ENCODE data around the gene UPK2.

UPK2 gene

GRCh38 chr11:118918128-118918685, 37.9 kb upstream of the UPK2 start:
- DNase-seq = peak; percentile 86

DNA sequence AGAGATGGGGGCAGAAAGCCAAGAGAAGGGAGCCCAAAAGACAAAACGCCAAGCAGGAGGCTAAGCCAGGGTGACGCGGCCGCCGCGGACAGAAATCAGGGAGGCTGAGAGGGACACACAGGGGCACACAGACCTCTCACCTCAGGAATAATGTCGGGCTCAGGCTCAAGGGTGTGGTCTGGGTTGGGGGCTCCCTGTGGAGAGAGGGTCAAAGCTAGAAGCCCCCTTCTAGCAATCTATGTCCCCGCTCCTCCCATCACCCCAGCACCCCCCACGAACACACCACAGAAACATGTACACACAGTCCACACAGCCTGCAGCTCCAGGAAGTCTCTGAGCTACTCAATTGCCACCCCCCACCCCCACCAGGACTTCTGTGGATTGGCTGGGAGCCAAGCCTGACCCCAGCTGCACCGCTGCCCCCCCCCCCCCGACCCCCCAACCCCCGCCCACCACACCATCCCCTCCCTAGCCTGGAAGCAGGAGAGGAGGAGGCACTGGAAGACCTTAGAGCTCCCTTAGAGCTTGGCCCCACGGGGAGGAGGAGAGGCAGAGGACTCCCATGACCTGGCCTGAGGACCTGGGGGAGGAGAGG, 37.3 kb upstream of the UPK2 start:
- DNase-seq = peak; percentile 37

DNA sequence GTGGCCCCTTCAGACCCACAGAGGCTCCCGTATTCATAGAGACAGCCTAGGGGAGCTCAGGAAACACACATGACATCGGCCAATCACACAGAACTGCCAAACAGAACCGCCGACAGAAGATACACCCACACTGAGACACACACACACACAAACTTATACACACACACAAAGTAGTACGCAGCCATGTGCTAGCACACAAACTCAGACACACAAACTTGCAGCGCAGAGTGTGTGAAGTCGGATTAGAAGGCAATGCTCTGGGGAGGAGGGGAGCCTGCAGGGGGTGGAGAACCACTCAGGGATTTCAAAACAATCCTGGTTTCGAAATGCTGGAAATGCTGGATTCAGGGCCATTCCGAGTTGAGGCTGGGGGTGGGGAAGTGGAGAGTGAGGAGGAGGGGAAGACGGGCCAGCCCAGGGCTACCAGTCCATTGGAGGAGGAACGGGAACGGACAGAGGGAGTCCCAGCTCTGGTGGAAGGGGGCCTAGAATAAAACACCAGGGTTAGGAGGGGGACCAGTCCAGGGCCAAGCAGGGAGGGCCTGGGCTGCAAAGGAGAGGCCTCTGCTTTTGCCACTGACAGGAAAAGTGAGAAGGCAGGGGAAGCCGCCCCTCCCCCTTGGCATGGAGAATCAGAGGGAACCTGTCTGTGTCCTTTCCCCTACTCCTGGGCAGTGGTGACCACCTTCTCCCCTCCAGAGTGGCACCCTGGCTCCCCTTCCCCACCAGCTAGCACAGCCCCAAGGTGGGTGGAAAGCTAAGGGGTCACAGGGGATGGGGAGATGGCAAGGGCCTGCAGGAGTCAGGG, 34.8 kb upstream of the UPK2 start:
- peak; percentile 85 for DNase-seq

GRCh38 chr11:118921929-118922744, 34.0 kb upstream of the UPK2 start:
- DNase-seq = peak; percentile 68

DNA sequence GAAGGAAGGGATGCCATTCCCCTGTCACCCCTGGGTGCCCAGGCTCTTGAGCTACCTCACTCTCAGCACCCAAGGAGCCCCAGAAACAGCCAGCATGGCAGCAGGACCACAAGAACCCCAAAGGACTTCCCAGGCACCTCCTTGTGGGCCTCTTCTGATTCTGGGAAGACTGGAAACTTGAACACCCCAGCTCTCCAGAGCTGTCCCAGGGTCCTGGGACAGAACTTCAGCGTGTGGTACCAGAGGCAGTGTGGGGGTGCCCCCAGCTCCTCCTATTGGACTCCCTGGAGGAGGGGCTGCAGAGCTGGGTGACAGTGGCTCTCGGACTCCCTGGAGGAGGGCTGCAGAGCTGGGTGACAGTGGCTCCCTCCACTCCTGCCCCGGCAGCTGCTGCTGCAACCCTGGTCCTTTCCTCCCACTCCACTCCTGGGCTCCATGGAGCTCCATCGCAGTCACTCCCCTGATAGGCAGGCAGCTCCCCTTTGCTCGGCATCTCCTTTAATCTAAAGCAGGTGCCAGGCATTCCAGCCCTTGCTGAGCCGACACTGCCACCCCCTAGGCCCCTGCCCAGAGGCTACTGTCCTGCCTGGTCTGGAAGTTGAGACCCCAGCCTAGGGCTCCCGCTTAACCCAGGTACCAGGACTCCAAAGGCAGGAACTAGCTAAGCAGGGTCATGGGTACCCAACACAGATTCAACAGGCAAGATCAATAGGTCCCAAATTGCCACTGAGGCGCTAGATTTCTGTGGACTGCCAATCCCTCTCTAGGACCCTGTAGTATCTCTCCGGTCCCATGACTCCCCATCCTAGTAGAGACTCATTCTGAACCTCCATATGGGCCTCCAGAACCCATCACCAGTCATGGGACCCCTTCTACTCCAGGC, 33.1 kb upstream of the UPK2 start:
- DNase-seq = no peak

DNA sequence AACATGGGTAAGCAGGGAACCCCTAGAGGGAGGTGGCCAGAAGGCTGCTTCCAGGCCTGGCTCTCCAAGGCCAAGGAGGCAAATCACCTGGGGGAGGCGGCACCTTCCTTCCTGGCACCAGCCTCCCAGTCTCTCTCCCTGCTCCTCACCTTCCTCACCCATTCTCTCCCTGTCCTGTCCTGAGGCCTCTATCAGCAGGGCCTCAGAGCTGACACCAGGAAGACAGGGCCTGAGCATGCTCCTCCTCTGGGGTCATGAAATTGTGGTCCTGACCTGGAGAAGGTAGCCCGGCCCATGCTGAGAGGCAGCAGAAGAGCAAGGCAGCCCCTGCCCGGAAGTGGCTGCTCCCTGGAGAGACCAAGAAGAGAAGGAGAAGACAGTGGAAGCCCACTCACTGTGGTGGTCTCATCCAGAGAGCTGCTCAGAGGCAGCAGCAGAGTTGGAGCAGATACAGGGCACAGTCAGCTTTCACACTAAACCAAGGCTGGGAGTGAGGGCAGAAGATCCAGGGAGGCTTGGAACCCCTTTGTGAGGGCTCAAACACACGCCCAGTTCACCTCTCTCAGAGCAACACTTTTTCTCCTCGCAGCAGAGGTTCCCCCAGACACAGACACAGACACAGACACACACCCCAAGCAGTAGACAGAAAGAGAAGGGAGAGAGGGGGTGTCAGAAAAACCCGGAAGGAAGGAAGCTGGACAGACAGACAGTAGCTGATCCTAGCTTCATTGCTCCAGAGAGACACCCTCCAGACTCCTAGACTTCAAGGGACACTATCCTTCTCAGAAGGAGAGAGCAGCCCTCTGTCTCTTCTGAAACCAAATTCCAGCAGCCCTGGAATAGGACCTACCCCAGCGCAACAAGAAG, 32.1 kb upstream of the UPK2 start:
- DNase-seq = no peak

- DNase-seq = no peak
Measured at GRCh38 chr11:118924591-118925585, 31.2 kb upstream of the UPK2 start.

DNA sequence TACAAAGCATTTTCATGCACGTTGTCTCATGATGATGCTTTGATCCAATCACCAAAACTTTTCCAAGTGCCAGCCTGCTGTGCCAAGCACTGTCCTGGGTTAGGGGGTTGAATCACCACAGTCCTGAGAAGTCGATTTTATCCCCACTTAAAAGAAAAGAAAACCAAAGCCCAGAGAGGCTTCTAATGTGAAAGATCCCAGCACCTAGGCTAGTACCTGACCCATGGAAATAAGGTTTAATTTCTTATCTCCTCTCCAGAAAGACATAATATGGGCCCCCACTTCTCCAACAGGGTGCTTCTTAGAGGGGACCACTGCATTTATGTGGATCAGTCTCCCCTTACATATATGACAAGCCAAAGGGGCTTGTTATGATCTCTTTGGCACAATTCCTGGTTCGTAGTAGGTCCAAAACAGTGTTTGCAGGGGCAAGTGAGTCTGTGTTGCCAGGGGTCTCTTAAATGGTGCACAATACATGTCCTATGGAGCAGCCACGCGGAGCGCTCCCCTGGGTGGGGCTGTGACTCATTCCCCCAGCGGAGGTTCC, 28.5 kb upstream of the UPK2 start:
- DNase-seq = no peak

DNA sequence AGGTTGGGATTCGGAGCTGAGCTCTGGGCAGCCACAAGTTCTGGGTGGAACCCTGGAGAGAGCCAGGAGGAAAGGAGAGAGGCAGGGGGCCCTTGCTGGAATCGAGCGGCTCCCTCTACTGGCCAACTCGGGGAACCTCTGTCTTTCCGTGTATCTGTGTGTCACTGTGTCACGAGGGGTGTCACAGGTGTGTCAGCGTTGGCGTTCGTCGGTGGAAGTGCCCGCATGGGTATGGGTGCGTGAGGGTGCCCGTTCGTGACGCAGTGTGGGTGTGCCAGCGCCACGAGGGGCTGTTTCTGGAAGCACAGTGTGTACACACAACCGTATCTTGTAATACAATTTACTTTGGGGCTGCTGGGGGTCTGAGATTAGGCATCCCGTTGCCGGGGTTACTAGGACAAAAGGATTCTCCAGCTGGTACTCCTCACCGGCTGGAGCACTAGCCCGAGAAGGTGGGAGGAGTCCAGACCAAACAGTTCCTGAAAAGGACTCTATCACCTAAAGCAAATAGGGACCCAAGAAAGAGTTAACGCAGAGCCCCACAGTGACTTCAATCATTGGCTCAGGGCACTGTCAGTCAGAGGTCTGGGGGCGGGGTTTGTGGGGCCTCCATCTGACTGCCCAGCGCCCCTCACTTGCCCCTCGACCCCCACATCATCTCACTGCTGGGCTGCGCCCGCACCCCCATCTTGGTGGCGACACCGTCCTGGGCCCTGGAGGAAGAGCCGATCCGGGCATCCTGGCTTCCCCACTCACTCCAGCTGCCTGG, 27.8 kb upstream of the UPK2 start:
- peak; percentile 94 for DNase-seq

DNA sequence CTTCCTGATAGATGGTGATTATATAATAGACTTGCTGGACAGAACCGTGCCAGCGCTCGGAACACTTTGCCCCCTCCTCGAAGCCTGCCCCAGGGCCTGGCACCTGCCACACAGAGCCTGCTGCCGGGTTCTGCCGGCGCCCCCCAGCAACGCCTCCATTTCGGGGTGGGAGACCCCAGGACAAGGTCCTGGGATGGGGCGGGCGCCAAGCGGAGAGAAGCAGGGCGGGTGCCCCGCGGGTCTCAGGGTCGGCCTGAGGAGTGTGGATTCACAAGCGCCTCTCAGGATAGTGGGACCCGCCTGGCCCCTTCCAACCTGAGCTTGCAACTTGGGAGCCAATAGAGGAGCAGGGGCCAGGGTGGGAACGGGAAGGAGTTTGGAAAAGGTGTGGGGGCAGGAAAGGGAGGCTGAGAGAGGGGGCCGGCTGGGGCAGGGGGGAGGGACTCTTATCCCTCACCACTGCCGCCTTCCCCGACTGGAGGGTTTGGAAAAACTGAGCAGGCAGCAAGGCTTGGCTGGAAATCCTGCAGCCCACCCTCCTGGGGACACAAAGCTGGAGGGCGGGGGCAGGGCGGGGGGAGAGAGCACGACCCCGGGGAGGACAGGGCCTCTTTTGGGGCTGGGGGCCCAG, 27.1 kb upstream of the UPK2 start:
- peak; percentile 44 for DNase-seq

- DNase-seq = peak; percentile 64
Measured at GRCh38 chr11:118929501-118930093, 26.5 kb upstream of the UPK2 start.

DNA sequence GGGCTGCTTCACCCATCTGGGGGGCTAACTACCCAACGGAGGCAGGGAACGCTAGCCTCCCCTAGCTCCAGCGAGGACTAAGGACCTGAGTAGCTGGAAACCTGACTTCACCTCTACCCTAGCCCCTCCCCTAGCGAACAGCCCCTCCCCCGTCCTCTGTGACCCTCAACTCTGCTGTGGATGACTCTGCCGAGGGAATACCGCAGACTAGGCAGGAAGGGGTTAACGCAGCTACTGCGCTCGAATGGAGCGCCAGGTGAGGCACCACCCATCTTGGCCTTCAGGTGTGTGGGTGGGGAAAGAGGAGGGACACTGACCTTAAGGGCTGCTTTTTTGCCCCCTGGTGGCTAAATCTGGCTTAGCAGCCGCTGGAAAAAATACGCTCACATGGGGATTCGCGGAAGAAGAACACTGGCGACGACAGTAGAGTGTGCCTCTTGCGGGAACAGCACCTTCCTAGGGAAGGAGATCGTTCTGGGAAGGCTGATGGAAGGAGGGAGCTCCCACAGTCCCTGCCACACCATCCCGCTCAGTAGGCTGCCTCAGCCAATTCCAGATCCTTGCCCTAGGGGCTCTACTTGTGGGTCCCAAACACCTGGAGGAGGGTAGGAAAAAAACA, 25.9 kb upstream of the UPK2 start:
- DNase-seq = peak; percentile 43

GRCh38 chr11:118931571-118931970, 24.5 kb upstream of the UPK2 start:
- no peak for DNase-seq

DNA sequence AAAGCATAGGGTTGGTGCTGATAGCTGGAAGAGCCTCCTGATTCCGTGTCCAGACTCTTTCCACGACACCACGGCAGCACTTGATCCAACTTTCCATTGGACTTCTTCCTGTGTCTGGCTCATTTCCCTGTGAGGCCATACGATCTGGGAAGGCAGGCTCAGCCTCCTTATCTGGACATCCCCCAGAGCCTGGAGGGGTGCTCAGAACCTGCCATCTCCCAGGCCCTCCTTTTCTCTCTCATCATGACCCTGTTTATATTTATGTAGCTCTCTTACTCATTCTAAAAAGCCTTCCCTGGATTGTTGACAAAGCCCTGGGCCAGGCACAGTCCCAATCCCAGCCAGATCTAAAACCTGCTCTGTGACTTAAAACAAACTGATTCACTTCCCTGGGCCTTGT, 22.6 kb upstream of the UPK2 start:
- DNase-seq = no peak

DNA sequence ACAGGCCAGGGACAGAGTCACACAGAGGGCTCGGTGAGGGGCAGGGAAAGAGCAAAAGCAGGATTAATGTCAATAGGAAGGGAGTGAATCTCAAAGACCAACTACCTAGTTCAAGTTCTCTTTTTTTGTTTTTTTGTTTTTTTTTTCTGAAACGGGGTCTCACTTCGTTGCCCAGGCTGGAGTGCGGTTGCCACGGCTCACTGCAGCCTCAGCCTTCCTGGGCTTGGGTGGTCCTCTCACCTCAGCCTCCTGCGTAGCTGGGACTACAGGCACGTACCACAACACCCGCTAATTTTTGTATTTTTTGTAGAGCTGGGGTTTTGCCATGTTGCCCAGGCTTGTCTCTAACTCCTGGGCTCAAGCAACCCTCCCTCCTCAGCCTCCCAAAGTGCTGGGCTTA, 20.7 kb upstream of the UPK2 start:
- DNase-seq = no peak

DNA sequence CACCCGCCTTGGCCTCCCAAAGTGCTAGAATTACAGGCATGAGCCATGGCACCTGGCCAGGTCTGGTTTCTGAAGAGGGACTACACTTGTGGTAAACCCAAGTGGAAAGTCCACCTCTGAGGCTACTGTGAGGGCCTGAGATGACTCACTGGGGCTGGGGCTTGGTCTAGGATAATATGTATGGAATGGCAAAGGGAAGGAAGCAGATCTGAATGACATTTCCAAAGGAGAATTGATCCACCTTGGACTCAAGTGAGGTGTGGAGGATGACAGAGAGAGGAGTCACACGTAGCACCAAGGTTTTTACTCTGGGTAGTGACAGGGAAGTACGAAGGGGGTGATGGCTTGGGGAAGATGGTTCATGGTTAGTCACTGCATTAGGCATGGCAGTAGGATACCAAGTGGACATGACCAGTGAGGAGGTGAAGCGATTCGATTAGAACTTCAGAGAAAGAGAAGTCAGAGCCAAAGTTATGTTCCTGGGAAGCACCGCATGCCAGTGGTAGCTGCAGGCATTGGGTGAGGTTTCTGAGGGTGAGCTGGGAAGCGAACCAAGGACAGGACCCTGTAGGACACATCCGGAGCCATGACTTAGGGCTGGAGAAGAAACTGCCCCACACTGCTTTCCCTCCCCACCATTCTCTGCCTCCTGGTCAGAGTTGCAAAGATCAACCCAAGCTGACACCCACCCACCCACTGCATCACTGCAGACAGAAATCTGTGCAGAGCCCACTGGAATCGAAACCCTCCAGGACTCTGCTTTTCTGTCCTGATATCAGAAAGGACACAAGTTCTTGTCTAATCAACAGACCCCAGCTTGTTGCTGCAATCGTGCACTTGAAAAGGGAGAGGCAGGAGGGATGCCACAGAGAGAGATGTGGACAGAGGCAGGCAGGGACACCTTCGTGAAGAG, 17.4 kb upstream of the UPK2 start:
- DNase-seq = peak; percentile 30

Data from HCEC 1CT (cell line).